Astrocyte of the spinal cord (primary cell): Measurements from ENCODE around the gene CCL22.
A peak's percentile ranks its signal among the peaks of the same experiment; 100 is the strongest.

Experiments used
- DNase-seq: peaks from one replicate; pipeline ENCODE4 v3.0.0; 2011; ENCODE audit warnings: low read depth, low spot score
- H3K4me3 ChIP-seq: 2 replicates; pipeline ENCODE4 v1.5.1; 2011; ENCODE audit warnings: low read depth, mild to moderate bottlenecking, low read length, moderate library complexity
- CTCF ChIP-seq: IDR thresholded peaks from 2 replicates; pipeline ENCODE4 v1.5.1; 2012; ENCODE audit warnings: low read depth, mild to moderate bottlenecking, low read length, inconsistent platforms
- in situ Hi-C: cut with HindIII; loops from 2 replicates; pipeline ENCODE4 v1.10.0; 2017; ENCODE audit warnings: low sequenced_read_pairs

Gene CCL22

DNA sequence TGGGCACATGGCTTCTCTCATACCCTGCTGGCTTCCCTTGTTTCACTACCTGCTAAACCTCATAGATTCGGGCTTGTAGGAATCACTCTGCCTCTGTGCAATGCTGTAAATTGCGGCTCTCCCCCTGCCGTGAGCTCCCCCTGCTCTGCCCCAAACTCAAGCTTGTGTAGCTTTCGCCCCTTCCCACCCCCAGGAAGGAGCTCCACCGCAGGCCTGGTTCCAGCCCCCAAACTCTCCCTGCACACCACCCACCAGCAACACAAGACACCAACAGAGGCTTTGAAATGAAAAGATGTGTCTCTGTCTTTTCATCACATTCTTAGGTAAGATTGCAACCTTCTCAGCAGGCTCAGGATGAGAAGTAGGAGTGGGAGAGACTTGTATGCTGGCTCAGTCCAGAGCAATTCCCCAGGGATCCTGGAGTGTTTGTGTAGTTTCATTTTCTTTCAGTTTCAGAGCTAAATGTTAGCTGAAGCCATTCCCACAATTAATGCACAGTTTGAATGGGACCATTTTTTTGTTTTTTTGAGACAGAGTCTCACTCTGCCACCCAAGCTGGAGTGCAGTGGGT, 27.9 kb downstream of the CCL22 start:
- in situ Hi-C loops: no loop called here
- TF ChIP-seq CTCF: no peak
- DNase-seq: peak; percentile 71
- H3K4me3 ChIP-seq: no peak overlapping the region

- no peak overlapping the region for H3K4me3 ChIP-seq
- in situ Hi-C loops: no loop called here
- no peak for DNase-seq
- TF ChIP-seq CTCF: no peak
Measured at GRCh38 chr16:57387598-57388354, 29.2 kb downstream of the CCL22 start.

DNA sequence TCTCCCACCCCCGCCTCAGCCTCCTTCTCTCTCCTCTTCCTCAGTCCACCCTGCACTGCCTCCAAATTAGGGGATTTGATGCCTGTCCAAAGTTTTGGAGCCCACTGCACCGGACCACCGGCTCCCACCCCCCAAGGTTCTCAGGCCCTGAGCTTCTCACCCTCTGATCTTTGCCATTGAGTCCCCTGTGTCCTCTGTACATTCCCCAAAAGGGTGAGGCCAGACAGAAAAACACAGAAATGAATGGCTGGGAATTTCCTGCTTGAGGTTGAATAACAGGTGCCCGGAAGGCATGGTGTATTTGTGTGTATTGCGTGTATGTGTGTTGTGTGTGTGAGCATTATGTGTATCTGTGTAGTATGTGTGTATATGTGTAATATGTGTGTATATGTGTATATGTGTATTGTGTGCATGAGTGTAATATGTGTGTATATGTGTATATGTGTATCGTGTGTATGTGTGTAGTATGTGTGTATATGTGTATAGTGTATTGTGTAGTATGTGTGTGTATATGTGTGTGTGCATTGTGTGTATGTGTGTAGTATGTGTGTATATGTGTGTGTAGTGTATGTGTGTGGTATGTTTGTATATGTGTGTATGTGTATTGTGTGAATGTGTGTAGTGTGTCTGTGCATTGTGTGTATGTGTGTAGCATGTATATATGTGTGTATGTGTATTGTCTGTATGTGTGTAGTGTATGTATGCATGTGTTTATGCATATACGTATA, 29.9 kb downstream of the CCL22 start:
- DNase-seq: no peak
- in situ Hi-C loops: no loop called here
- H3K4me3 ChIP-seq: no peak overlapping the region

GRCh38 chr16:57389087-57389468, 30.5 kb downstream of the CCL22 start:
- H3K4me3 ChIP-seq: no peak overlapping the region
- no peak for DNase-seq
- in situ Hi-C loops: no loop called here
- TF ChIP-seq CTCF: no peak

More for the DNA sequence above, 29.9 kb downstream of the CCL22 start:
- TF ChIP-seq CTCF: no peak

- no peak for TF ChIP-seq CTCF
- in situ Hi-C loops: no loop called here
- DNase-seq: no peak
- no peak overlapping the region for H3K4me3 ChIP-seq
Measured at GRCh38 chr16:57390636-57391295, 32.2 kb downstream of the CCL22 start.

DNA sequence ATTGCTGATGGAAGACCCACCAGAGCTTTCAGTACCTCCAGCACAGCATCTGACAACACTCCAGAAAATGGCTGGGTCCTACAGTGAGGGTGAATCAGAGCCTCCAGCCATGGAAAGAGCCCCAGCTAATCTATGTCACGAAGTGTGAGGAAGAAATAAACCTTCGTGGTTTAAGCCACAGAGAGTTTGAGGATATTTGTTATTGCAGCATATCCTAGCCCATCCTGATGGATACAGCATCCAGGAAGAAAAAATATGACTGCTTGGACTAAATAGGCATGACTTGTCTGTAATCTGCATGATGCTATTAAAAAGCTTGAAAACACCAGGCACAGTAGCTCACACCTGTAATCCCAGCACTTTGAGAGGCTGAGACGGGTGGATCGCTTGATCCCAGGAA, 32.7 kb downstream of the CCL22 start:
- H3K4me3 ChIP-seq: no peak overlapping the region
- no peak for DNase-seq
- in situ Hi-C loops: no loop called here
- no peak for TF ChIP-seq CTCF
